Body of pancreas (tissue), 4 donors: ENCODE results near the gene TARS2.
A peak's percentile ranks its signal among the peaks of the same experiment; 100 is the strongest.

Experiments used
- CTCF ChIP-seq, 7 experiments: fragments of 450-650 bp in 4 of 7; fragments of 200-600 bp in 3 of 7; sonication (generic) in 3 of 7; IDR thresholded peaks; one replicate each; pipeline ENCODE4 v1.5.1; 2016 to 2019; ENCODE audit warnings: antibody characterized with exemption in 7 of 7
- POLR2A ChIP-seq, 3 donors: fragments of 450-650 bp; IDR thresholded peaks; one replicate each; pipeline ENCODE4 v1.6.1; 2016; ENCODE audit warnings: antibody characterized with exemption in 3 of 3, mild to moderate bottlenecking in 2 of 3

GRCh38 chr1:150515328-150516049 lies 28.3 kb downstream of the TARS2 start, which contains the start of gene FALEC:
- peak in 3 of 7 experiments; percentile 20 to 43 (median 28) for TF ChIP-seq CTCF (IDR thresholded peaks at IDR 0.05)
- peak in 2 of 3 donors; percentile 48 to 64 for TF ChIP-seq POLR2A (IDR thresholded peaks at IDR 0.05)
